K562 (cell line): ENCODE measurements around the gene SLC35G2. TPM values are rescaled to one million over a fixed set of nuclear protein-coding genes. Genes with fewer than 3 reads are reported as not detected.

ENCODE experiments used
- DEAF1 ChIP-seq: fragments of 450-650 bp; formaldehyde crosslinking; IDR thresholded peaks from 2 replicates; pipeline ENCODE4 v1.4.0; 2020; ENCODE audit warnings: mild to moderate bottlenecking, moderate library complexity
- EGR1 ChIP-seq: fragments of 450-650 bp; conservative IDR thresholded peaks from 2 replicates; pipeline ENCODE4 v1.6.1; 2017; ENCODE audit warnings: mild to moderate bottlenecking
- ELF2 ChIP-seq: fragments of 250-450 bp; sonication (Bioruptor Pico); IDR thresholded peaks from 2 replicates; pipeline ENCODE4 v1.5.0; 2021; ENCODE audit warnings: mild to moderate bottlenecking
- GTF2A2 ChIP-seq: IDR thresholded peaks from 2 replicates; pipeline ENCODE4 v1.6.1; 2016; ENCODE audit warnings: mild to moderate bottlenecking, missing genetic modification characterization, missing compliant biosample characterization
- JUN ChIP-seq, 2 experiments: sonication (generic) in 1 of 2; formaldehyde crosslinking in 1 of 2; IDR thresholded peaks; 2 replicates each; pipeline versions ENCODE4 v1.6.1 to v1.8.0; 2012 to 2022; ENCODE audit warnings: borderline replicate concordance in 2 of 2, mild to moderate bottlenecking in 2 of 2, improper control_type of control experiment in 1 of 2, low read depth in 1 of 2, low read length in 1 of 2, missing genetic modification reagents in 1 of 2
- MECOM ChIP-seq: fragments of 250-450 bp; sonication (Bioruptor Pico); IDR thresholded peaks from 2 replicates; pipeline ENCODE4 v1.8.0; 2022; ENCODE audit warnings: inconsistent platforms
- RBM39 ChIP-seq: fragments of 200-400 bp; formaldehyde crosslinking; optimal IDR thresholded peaks from 2 replicates; pipeline ENCODE3; 2018; ENCODE audit warnings: low read depth, low read length
- RNF2 ChIP-seq: sonication (generic); IDR thresholded peaks from 2 replicates; pipeline ENCODE4 v1.6.1; 2016
- ZKSCAN1 ChIP-seq: fragments of 150-350 bp; IDR thresholded peaks from 2 replicates; pipeline ENCODE4 v1.6.1; 2016; ENCODE audit warnings: low read depth, low read length
- ZNF695 ChIP-seq: fragments of 450-650 bp; formaldehyde crosslinking; IDR thresholded peaks from 2 replicates; pipeline ENCODE4 v1.4.0; 2020; ENCODE audit warnings: mild to moderate bottlenecking, moderate library complexity
- ZNF717 ChIP-seq: fragments of 250-450 bp; sonication (Bioruptor Pico); IDR thresholded peaks from 2 replicates; pipeline ENCODE4 v1.5.0; 2021
- polyA plus RNA-seq, 8 experiments: library from polyadenylated mRNA; depleted of rRNA in 4 of 8; stranded (reverse) in 5 of 8; unstranded in 3 of 8; fragments of >200 nt; fragmentation: Nextera tagmentation in 2 of 8; fragmentation: Illumina TruSeq in 1 of 8; extraction: Ambion mirVana in 2 of 8; extraction: Trizol in 1 of 8; gene quantifications; 2 replicates each; pipeline versions ENCODE4 v1.2.1 to v1.2.3, GENCODE V29; 2011 to 2014; ENCODE audit warnings: inconsistent platforms in 1 of 8, missing spikeins in 1 of 8
- total RNA-seq, 7 experiments: library from RNA; depleted of rRNA in 6 of 7; stranded (reverse); fragments of >200 nt in 6 of 7; fragmentation: Illumina TruSeq in 2 of 7; extraction: Trizol in 2 of 7; gene quantifications; 2 replicates each; pipeline versions ENCODE4 v1.2.1 to v1.2.3, GENCODE V29; 2011 to 2021; ENCODE audit warnings: low replicate concordance in 1 of 7
- TF ChIP-seq, protein P1 (sequence below): fragments of 450-650 bp; IDR thresholded peaks from 2 replicates; pipeline ENCODE4 v1.7.0; 2016; ENCODE audit warnings: borderline replicate concordance
- TF ChIP-seq, protein P2 (sequence below), 2 experiments: fragments of 200-800 bp in 1 of 2; sonication (Bioruptor generic) in 1 of 2; sonication (generic) in 1 of 2; formaldehyde crosslinking in 1 of 2; IDR thresholded peaks in 1 of 2; conservative IDR thresholded peaks in 1 of 2; 2 replicates each; pipeline versions ENCODE4 v1.5.0 to v1.6.1; 2016 to 2020; ENCODE audit warnings: missing compliant biosample characterization in 1 of 2, missing genetic modification characterization in 1 of 2, missing genetic modification reagents in 1 of 2
- TF ChIP-seq, protein P3 (sequence below): fragments of 450-650 bp; formaldehyde crosslinking; IDR thresholded peaks from 2 replicates; pipeline ENCODE4 v1.4.0; 2022; ENCODE audit warnings: mild to moderate bottlenecking, moderate library complexity
- TF ChIP-seq, protein P4 (sequence below): sonication (generic); IDR thresholded peaks from 2 replicates; pipeline ENCODE4 v1.6.1; 2016

Gene SLC35G2
- total and polyA plus RNA-seq, 9 of the 15 experiments (the other 6 are each of a cell fraction or from before 2014, with no cell fraction given) = 2.6 to 5.9 (median 3.2) TPM

GRCh38 chr3:136838641-136839555 is 20.0 kb downstream of the SLC35G2 start (continued):
- no peak for TF ChIP-seq ELF2 (CRISPR knock-in tag)
- TF ChIP-seq, protein P1, sequence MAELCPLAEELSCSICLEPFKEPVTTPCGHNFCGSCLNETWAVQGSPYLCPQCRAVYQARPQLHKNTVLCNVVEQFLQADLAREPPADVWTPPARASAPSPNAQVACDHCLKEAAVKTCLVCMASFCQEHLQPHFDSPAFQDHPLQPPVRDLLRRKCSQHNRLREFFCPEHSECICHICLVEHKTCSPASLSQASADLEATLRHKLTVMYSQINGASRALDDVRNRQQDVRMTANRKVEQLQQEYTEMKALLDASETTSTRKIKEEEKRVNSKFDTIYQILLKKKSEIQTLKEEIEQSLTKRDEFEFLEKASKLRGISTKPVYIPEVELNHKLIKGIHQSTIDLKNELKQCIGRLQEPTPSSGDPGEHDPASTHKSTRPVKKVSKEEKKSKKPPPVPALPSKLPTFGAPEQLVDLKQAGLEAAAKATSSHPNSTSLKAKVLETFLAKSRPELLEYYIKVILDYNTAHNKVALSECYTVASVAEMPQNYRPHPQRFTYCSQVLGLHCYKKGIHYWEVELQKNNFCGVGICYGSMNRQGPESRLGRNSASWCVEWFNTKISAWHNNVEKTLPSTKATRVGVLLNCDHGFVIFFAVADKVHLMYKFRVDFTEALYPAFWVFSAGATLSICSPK = no peak
- TF ChIP-seq, protein P2, sequence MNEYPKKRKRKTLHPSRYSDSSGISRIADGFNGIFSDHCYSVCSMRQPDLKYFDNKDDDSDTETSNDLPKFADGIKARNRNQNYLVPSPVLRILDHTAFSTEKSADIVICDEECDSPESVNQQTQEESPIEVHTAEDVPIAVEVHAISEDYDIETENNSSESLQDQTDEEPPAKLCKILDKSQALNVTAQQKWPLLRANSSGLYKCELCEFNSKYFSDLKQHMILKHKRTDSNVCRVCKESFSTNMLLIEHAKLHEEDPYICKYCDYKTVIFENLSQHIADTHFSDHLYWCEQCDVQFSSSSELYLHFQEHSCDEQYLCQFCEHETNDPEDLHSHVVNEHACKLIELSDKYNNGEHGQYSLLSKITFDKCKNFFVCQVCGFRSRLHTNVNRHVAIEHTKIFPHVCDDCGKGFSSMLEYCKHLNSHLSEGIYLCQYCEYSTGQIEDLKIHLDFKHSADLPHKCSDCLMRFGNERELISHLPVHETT (CRISPR knock-in tag; conservative IDR thresholded peaks at IDR 0.05 in 1 of 2, IDR thresholded peaks at IDR 0.05 in 1 of 2) = no peak
- TF ChIP-seq RNF2 = no peak
- TF ChIP-seq, protein P3, sequence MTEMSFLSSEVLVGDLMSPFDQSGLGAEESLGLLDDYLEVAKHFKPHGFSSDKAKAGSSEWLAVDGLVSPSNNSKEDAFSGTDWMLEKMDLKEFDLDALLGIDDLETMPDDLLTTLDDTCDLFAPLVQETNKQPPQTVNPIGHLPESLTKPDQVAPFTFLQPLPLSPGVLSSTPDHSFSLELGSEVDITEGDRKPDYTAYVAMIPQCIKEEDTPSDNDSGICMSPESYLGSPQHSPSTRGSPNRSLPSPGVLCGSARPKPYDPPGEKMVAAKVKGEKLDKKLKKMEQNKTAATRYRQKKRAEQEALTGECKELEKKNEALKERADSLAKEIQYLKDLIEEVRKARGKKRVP (CRISPR knock-in tag) = no peak
- TF ChIP-seq GTF2A2 (tag) = no peak
- TF ChIP-seq ZNF695 = no peak
- TF ChIP-seq JUN (IDR thresholded peaks at IDR 0.05; ENCODE audit: borderline replicate concordance, low read depth, low read length) = 0 out of 2 replicates have a peak, but pooled peaks have one; percentile 14
- TF ChIP-seq JUN (CRISPR knock-in tag; IDR thresholded peaks at IDR 0.05; ENCODE audit: borderline replicate concordance) = no peak
- no peak for TF ChIP-seq ZNF717 (CRISPR knock-in tag)
- TF ChIP-seq ZKSCAN1 = no peak
- TF ChIP-seq DEAF1 (CRISPR knock-in tag) = no peak
- no peak for TF ChIP-seq MECOM
- no peak for TF ChIP-seq EGR1
- TF ChIP-seq, protein P4, sequence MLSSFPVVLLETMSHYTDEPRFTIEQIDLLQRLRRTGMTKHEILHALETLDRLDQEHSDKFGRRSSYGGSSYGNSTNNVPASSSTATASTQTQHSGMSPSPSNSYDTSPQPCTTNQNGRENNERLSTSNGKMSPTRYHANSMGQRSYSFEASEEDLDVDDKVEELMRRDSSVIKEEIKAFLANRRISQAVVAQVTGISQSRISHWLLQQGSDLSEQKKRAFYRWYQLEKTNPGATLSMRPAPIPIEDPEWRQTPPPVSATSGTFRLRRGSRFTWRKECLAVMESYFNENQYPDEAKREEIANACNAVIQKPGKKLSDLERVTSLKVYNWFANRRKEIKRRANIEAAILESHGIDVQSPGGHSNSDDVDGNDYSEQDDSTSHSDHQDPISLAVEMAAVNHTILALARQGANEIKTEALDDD = 0 out of 2 replicates have a peak, but pooled peaks have one; percentile 68
- no peak for TF ChIP-seq RBM39
